Midbrain (tissue), 1 donor: ENCODE measurements around the gene GRIN2B.

Experiments
- DNase-seq: peaks from one replicate; lab custom pipeline; 2025; lab: John Stamatoyannopoulos, UW

The GRIN2B gene

DNA sequence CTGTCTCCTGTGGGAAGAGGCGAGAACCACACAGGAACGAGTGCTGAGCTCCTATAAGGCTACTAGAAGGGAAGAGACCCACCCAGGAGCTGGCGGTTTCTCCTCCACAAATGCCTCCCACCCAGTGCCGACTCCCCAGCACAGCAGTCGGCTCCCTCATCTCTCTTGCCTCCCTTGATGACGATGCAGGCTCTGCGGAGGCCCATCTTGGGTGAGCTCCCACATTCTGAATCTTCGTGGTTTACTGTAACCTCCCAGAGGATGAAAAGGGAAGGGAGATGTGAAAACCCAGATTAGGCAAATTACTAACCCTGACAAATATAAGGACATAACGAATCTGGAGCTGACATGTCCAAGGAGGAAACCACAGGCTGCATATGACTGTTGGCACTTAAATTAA, 23.8 kb downstream of the GRIN2B start:
- no peak for DNase-seq

GRCh38 chr12:13956060-13956590, 25.3 kb downstream of the GRIN2B start:
- peak; percentile 11 for DNase-seq

GRCh38 chr12:13952096-13952495, 29.3 kb downstream of the GRIN2B start:
- no peak for DNase-seq

- no peak for DNase-seq
Measured at GRCh38 chr12:13950502-13950901, 30.9 kb downstream of the GRIN2B start.

DNA sequence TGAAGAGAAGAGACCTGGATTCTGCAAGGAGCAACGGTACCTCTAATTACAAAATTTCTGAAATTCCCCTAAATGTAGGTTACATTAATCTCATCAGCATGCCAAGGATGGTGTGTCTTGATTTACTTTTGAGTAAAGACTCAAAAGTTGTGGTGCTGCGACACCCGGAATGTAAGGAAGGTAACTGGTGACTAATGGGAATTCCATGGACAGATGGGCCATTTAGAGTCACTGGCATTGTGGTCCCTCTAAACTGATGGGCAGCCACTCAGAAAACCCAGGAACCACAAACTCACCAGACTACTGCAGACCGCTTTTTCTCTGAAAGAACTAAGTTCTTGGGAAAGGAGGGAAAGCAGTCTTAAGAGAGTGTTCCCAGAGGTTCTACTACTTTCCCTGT, 32.8 kb downstream of the GRIN2B start:
- DNase-seq: no peak

DNA sequence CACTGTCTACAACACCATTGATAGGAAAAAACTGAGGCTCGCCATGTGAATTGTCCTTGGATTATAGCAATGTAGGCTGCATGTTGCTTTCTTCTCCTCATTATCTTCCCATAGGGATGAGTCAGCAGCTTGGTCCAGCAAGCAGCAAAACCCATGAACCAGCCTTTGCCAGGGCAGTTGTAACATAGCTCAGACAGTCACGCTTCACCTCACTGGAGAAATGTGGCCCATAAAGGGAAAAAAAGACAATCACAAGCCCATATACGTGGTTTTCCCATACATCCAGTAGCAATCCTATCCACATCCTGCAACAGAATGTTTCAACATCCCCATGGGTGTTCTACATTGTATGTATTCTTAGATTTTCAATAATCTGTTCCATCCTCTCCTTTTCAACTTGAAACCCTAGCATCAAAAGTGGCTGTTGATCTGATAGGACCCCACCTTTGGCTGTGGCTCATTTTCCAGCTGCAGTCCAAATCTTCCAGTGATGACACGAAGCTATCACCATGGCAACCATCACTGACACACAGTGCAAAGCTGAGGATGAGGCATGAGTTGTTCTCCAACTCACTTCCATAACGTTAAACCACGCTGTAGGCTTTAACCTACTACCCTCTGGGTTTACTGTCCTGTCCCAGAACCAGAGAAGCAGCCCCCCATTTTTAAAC, 34.0 kb downstream of the GRIN2B start:
- no peak for DNase-seq

GRCh38 chr12:13945641-13946040, 35.8 kb downstream of the GRIN2B start:
- no peak for DNase-seq

DNA sequence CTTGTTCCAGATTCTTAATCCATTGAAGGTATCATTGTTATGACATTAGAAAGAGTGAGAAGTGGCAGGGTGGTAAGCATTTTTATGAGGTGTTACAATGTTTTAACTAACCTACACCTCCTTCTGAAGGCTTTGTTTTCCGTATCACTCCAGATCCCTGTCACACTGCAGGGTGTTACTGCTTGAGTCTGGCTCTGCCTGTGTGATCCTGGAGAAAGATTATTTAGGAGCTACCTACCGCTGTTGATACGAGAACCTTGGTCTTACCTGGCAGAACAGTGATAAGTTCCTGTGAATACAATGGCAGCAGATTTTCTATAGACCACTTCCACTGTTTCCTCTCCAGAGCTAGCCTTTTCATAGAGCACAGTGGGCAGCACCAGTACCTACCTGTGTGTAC, 36.2 kb downstream of the GRIN2B start:
- DNase-seq: no peak

DNA sequence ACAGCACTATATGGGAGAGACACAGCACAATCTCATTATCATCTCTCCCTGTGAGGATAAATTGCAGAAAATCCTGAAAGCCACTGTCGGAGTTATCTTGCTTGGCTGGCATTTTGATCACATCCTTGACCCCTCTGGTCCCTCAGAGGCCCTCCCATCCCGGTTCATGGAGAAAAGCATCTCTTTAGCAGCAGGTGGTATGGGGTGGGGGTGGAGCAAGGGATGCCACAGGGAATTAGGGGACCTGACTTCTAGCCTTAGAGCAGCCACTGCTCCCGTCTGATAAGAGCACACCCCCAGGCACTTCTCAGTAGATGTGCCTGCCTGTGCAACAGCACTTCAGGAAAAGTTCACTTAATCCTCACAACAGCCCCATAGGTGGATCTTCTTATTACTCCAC, 38.6 kb downstream of the GRIN2B start:
- no peak for DNase-seq

- DNase-seq: peak; percentile 68
Measured at GRCh38 chr12:13941258-13942249, 39.8 kb downstream of the GRIN2B start.

GRCh38 chr12:13940335-13940865, 41.0 kb downstream of the GRIN2B start:
- no peak for DNase-seq

- no peak for DNase-seq
Measured at GRCh38 chr12:13937735-13938134, 43.7 kb downstream of the GRIN2B start.

DNA sequence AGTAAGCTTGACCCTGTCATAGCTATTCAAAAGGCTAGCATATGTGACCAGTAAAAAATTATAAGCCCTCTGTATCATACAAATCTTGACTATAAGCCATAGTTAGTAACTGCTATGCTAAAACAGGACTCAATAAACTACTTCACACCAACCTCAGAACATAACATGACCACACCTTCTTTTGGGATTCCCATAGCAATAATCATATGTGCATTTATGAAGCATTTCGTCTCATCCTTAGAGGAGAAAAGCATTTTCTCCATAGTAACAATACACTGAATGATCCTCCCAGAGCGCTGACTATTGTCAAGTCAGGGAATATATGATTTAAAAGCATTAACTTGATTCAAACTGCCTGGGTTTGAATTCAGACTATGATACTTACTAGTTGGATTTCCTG, 46.2 kb downstream of the GRIN2B start:
- DNase-seq: no peak
